Activated T-helper 1 cell treated with anti-CD3 and anti-CD28 coated beads, Interleukin-2, amount 50 U/mL, for 16 hours (primary cell): ENCODE measurements around the gene UBE2O.

Source experiments
- DNase-seq, 2 donors: peaks; one replicate each; pipeline ENCODE4 v3.0.0-alpha.2; 2020; ENCODE audit warnings: low read depth in 1 of 2, low spot score in 1 of 2

The UBE2O gene

DNA sequence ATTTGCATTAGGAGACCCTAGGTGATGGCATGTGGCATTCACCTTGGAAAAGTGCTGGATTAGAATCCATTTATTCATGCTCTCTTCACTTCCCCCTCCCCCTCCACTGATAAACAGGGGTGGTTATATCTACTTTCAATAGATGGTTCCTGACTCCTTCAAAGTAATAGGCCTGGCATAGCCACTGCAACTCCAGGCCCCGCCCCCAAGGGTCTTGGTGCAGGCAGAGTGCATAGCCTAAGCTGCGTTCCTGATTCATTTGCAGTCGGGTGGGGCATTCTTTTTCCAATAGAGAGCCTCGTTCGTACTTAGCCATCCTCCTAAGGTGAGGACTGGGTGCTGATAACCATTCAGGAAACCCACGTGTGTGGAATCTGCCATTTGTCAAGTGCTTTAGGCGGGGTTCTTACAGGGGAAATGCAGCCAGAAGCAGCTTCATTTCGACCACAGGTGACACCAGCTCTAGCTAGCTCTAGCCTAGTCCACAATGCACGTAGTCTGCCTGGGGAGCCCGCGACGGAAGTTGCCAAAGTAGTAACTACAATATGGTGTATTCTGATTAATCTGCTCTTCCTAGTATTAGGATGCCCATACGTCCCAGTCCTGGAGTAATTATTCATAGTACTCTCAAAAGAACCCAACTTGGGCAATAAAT is 11.1 kb downstream of the UBE2O start:
- no peak for DNase-seq

- DNase-seq: no peak
These were observed 12.1 kb downstream of the UBE2O start for GRCh38 chr17:76440751-76441362.

DNA sequence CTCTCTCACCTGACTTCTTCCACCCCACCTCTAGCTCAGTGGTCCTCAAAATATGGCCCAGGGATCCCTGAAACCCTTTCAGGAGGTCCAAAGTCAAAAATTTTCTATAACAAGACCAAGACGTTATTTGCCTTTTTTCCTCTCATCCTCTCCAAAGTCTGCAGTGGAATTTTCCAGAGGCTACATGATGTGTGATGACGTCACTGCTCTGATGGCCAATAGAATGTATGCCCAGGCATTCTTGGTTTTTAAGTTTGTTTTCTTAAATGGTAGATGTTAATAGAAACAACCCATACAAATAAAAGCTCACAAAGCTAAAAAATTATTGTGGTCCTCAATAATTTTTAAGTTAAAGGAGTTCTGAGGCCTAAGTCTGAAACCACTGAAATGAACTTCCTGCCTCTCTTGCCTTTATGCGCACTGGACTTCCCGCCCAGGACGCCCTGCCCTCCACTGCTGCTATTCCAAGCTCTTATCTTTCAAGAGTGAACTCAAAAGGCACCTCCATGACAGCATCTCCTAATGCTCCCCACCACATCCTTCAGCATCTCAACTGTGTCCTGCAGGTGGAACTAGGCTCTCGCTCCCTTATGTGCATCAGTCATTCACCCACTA is 13.5 kb downstream of the UBE2O start:
- no peak for DNase-seq

DNA sequence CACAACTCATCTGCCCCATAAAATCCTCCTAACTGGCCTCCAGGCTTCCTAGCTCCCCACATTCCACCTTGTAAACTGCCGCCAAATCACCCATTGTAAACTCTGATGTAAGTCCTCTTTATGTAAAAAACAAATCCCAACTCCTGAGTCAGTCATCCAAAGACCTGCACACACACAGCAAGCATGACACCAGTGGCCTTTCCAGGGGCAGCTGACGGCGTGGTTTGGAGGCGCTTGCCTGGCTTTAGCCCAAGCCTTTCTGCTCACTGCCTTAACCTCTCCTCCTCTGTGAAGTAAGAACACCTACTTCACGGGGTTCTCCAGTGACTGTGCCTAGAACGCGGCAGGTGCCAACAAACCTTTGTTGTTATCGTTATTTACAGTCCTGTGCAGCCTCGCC is 14.0 kb downstream of the UBE2O start:
- DNase-seq: no peak

DNA sequence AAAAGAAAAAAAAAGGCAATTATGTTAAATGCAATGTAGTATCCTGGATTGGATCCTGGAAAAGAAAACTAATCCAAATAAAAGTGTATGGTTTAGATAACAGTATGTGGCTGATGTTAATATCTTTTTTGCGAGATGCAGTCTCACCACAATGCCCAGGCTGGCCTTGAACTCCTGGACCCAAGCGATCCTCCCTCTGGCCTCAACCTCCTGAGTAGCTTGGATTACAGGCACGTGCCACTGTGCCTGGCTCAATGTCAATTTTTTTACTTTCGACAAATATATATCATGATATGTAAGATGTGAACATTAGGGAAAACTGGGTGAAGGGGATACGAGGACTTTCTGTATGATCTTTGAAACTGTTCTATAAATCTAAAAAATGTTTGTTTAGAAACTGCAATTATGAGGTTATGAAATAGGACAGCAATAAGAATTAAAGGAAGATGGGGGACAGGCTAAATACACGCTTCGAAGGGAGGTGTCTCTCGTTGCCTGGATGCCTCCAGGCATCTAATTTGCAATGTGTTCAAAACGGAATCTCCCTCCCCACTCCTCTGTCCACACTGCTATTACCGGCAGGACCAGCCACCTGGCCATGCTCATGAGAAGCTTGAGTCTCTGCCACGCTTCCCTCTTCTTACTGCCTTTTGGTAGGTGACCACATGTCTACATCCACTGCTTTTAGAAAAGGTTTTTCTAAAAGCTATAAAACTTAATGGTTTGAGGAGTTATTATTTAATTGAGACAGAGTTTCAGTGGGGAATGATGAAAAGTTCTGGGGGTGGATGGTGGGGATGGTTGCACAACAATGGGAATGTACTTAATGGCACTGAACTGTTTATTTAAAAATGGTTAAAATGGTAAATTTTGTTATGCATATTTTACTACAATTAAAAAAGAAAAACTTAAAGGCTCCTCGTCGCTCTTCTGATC is 15.2 kb downstream of the UBE2O start:
- no peak for DNase-seq

DNA sequence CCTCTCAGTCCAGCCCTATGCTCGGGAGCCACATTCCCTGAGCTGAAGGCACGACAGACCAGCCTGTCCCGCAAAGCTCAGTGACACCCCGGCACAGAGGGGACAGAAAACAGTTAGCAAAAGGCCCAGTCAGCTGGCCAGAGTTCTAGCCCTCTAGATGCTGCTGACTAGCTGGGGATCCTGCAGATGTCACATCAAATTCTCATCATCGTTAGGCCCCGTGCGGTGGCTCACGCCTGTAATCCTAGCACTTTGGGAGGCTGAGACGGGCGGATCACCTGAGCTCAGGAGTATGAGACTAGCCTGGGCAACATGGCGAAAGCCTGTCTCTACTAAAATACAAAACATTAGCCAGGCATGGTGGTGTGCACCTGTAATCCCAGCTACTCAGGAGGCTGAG is 17.2 kb downstream of the UBE2O start:
- DNase-seq: no peak

DNA sequence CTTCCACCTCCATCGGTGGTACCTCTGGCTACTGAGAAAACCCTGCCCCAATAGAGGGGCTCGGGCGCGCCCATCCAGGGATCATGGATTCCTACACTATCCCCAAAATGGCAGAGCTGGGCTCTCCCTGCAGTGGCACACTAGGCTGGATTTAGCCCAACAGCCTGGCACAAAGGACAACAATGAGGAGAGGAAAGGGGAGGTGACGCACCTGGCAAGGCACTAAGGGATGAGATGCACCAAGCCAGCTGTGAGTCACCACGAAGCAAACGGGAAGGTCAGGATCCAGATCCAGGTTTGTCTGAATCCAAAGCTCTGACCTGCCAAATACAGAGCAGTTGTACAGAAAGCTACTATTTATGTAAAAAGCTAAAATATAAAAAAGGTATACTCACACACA is 18.1 kb downstream of the UBE2O start:
- DNase-seq: no peak

GRCh38 chr17:76433693-76434092 is 19.3 kb downstream of the UBE2O start:
- no peak for DNase-seq

- no peak for DNase-seq
These were observed 20.1 kb downstream of the UBE2O start for GRCh38 chr17:76432712-76433336.

DNA sequence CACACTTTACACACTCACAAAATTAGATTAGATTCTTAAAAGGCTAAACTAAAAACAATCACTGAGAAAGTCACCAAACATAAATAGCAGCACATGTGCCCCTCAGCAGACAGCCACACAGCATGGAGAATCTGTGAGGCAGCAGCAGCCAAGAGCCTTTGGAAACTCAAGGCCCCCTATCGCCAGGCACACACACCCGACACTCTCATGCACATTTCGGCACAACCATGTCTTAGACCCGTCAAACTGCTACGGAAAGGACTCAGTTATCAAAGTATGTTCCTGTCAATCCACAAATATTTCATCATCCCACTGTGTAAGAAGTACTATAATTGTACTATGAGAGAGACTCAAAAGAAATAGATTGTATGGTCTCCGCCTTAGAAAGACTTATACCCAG is 20.9 kb downstream of the UBE2O start:
- DNase-seq: no peak

GRCh38 chr17:76431509-76431908 is 21.4 kb downstream of the UBE2O start:
- no peak for DNase-seq

DNA sequence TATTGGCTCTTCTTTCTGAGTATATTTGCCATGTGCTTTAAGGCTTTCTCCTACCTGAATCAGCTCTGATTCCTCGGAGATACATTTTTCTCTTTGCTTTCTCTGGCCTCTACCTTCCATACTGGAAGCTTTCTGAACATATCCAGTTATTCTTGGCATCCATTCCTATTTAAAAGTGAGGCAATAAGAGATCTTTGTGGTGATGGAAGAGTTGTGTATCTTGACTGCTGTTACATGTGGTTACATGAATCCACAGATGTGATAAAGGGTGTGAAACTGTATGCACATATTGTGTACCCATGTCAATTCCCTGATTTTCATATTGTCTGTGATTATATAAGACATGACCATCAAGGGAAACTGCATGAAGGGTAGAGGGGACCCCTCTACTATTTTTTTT is 24.4 kb downstream of the UBE2O start:
- DNase-seq: no peak

GRCh38 chr17:76427501-76428231 is 25.3 kb downstream of the UBE2O start:
- DNase-seq: no peak

GRCh38 chr17:76426853-76427252 is 26.1 kb downstream of the UBE2O start:
- no peak for DNase-seq

GRCh38 chr17:76422860-76423259 is 30.1 kb downstream of the UBE2O start:
- no peak for DNase-seq

GRCh38 chr17:76422406-76422805 is 30.5 kb downstream of the UBE2O start:
- DNase-seq: no peak

DNA sequence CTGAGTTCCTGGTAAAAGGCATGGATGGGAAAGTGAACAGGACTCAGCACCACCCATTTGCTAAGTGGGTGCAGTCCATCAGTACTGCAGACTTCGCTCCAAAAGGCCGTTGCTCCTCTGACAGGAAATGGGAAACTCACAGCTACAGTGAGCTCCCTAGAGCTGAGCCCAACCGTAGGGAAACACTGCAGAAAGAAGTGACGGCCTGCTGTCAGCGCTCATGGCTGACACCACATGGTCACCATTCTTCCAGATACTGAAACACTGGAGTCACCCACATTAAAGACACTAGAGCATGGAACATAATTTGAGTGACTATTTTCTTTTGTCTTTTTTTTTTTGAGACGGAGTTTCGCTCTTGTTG is 31.9 kb downstream of the UBE2O start:
- no peak for DNase-seq

DNA sequence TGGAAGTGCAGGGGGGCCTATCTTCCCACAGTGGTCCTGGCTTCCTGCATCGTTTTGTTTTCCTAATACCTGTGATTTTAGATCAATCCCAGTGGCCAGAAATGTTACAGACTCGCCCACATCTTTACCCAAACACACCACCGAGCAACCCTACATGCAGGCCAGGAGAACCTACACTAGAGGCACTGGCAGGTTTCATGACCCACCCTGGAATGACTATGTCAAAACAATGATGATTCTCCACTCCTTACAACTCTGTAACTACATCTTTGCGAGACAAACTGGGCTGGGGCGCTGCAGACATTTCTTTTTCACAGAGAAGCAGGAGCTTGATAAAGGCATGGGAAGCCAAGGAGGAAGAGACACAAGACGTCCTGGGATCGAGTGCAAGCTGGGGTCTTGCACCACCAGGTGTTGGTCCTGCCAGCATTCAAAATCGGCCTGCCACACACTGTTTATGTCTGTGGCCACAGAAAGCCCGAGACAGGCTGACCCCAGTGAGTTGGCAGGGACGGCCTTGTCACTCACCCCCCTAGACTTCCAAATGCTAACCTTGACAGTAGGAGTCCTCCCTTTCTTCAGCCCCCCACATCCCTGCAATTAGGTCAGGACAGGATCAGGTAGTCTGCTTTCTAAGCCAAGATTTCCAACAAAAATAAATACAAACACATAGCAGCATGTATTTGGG is 32.5 kb downstream of the UBE2O start:
- DNase-seq: no peak

DNA sequence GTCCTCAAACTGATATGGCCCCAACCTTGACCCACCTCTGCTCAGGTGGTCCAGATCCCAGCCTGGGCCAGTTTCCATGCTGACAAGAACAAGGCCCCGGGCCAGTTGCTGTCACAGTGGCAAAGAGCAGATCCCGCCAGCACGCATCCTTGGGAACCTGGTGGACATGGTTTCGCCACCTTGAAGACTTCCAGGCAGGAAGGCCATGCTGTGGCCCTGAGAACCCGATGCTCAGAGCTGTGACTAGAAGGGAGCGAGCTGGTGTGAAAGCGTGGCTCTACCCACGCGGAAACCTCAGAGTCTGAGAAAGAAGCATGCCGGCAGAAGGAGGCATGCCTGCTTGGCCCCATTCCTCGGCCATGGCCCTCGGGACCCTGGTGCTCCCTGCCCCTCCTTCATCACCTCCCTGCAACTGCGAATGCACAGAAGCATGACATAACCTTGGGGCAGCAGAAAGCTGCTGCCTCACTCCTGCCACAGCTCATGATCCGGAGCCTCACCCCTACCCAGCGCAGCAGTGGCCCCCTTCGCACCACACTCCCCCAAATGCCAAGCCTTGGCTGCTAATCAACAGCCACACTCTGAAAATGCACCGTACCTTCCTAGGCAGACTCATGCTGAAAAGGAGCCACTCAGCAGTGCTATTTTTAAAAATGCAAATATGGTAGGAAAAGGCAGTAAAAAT is 33.2 kb downstream of the UBE2O start:
- DNase-seq: no peak
